Measurements from ENCODE around the gene RPS6KA2.
"Not testable (repeated sequence)": the region's sequence is repeated elsewhere in the genome, so short reads cannot be mapped to it uniquely, and the experiment has no call there.

RPS6KA2 gene

DNA sequence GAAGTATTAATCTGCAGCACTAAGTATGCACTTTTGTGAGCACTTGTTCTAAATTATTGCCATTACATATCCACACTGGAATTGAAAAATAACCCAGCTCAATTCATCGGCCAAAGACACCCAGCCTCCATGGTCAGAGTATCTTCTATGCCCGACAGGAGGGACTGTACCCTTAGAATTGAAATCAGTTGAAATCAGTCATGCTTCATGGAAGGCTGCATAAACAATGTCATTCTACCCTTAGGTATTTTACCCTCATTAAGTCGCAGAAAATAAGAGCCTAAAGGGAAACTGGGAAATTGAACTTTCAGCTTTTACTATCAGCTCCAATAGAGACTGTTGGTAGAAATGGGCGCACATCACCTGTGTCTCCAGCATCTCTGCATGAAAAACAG is 37.7 kb downstream of the RPS6KA2 start:
- no peak for DNase-seq

DNA sequence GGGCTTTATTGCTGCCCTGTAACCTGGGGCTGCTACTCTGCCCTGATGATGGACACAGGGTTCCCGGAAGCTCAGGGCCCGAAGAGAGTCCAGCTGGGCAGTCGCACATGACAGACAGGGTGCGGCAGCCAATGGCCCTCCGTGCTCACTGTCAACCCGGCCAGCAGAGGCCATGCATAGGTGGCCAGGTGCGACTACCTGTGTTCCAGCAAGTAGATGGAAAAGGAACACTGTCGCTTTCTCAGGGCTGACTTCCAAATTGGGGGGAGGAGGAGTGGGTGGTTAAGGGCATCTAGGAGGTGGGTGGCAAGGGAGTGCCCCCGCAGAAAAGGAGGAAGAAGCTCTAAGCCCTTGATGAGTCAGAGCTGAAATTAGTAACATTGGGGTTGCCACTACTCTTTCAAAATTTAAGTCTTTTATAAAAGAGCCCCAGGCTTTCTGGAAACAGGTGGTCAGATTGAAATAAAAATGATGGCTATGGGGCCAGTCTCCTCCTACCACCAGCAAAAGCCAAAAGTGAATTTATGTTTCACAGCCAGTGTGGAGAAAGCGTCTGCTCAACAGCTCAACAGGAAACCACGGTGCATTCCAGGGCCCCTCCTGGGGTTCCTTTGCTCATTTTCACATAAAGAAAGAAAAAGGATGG is 38.2 kb downstream of the RPS6KA2 start:
- peak; percentile 58 for DNase-seq

DNA sequence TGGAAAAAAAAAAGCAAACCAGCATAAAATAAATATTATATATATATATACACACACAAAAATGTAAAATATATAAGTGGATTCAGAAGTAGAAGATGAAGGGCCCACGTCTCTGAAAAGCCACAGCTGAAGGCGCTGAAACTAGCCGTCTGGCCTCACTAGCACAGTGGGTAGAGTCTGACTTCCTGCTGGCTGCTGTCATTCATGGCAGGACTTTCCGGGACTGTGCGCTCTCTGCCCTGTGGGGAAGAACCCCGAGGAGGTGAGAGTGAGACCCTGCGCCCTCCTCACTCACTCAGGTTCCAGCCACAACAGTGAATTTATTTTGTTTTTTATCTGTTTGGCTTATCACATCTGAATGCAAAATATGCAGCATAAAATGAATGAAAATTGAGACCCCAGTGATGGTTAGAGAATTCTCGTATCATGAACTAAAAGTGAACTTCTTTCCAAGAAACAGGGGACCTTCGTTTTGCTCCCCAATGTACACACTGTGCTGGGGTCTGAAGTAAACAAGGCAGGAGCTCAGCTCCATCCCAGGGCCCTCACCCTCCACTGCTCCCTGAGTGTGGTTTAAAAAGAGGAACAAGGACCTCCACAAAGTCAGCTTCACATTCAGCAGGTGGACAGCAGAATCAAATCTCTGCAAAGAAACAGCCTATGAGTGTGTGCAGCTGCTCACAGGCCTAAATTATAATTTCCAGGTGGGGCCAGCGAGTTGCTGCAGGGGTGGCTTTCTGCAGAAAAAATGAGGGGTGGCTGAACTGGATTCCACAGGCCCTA is 39.2 kb downstream of the RPS6KA2 start:
- DNase-seq, result no peak

- DNase-seq, result no peak
Observed at GRCh38 chr6:166586424-166587156, 40.5 kb downstream of the RPS6KA2 start, which contains the start of gene RAMACL. TSS of gene RAMACL (minus strand) at chr6:166586678. CDS start at chr6:166586477, 201 bp downstream.

DNA sequence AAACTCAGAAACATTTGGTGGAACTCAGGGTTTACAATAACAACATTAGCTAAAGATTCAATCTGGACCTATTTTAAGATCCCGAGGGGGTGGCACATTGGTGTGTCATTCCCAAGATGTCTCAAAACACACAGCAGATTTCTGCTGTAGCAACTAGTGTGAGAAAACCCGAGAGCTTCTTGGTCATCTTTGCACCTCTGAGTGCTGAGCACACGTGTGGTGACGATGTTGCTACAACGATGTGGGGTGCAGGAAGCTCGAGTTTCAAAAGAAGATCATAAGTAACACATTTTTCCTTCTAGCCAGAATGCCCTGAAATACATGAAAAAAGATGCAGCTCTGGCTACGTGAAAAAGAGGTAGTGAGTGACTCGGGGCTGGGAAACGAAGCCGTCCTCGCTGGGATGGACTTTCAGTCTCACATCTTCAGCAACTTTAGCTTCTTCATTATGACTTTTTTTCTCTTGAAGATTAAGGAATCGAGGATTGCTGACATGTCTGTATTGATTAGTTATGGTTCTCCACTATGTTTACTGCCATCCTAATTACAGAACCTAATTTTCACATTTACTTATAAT is 42.1 kb downstream of the RPS6KA2 start:
- no peak for DNase-seq

- DNase-seq, result no peak
Observed at GRCh38 chr6:166584155-166584554, 42.9 kb downstream of the RPS6KA2 start.

- no peak for DNase-seq
Observed at GRCh38 chr6:166583230-166583965, 43.7 kb downstream of the RPS6KA2 start.

- DNase-seq, result peak; percentile 51
Observed at GRCh38 chr6:166582258-166582657, 44.8 kb downstream of the RPS6KA2 start.

DNA sequence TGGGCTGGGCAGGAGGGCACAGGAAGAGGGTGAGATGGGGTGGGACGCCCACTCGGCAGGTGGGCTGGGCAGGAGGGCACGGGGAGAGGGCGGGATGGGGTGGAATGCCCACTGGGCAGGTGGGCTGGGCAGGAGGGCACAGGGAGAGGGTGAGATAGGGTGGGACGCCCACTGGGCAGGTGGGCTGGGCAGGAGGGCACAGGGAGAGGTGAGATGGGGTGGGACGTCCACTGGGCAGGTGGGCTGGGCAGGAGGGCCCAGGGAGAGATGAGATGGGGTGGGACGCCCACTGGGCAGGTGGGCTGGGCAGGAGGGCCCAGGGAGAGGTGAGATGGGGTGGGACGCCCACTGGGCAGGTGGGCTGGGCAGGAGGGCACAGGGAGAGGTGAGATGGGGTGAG is 45.2 kb downstream of the RPS6KA2 start:
- DNase-seq, result not testable (repeated sequence)

GRCh38 chr6:166581091-166581511 is 46.0 kb downstream of the RPS6KA2 start:
- DNase-seq, result no peak

- DNase-seq, result no peak
Observed at GRCh38 chr6:166580076-166581050, 46.7 kb downstream of the RPS6KA2 start.

GRCh38 chr6:166579237-166579850 is 47.7 kb downstream of the RPS6KA2 start:
- DNase-seq, result peak; percentile 67

GRCh38 chr6:166578536-166579236 is 48.4 kb downstream of the RPS6KA2 start:
- no peak for DNase-seq

DNA sequence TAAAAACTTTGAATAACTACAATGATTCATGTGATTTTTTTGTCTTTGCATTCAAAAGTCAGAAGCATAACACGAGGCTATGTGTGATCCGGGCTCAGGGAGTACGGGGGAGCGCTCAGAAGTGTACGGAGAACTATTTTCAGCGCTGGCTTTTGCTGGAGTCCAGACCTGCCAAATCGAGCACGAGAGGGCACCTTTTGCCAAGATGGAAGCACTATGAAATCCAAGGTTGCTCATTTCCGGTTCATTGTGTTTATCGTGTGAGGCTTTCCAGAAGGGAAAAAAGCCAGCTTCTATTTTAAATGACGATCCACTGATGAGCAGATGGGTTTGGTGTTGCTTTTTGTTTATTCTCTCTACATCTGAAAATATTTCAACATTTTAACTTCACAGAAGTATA is 51.8 kb downstream of the RPS6KA2 start:
- DNase-seq, result no peak

GRCh38 chr6:166573511-166574216 is 53.4 kb downstream of the RPS6KA2 start:
- no peak for DNase-seq

GRCh38 chr6:166572370-166573261 is 54.4 kb downstream of the RPS6KA2 start:
- DNase-seq, result no peak

DNA sequence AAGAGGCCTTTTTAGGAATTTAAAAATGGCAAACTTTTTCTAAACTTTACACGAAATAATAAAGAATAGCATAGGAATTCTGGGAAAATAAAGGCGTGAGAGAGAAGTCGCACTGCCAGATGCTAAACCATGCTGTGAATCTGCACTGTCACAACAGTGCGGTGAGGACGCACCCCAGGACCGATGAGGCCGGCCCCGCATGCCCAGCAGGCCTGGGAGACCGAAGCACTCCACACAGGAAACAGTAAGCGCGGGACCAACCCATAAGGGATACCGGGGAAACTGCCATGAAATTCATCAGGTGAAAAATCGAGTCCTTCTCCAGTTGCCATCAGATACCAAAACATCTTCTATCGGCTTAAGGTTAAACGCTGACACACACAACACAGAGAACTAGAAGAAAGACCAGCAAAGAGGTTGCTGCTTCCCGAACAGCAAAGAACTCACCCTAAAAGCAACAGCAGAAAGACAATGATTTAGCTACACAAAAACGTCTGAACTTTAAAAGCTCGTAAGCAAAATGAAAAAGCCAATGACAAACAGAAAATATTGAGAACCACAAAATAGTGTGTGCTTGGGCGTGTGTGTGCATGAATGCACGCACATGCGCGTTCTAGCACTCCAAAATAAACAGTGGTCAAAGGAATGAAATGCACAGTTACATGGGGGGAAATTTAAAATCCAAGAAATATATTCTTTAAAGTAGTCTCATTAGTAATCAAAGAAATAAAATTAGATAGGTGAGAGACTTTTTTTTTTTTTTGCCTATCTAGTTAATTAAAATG is 55.9 kb downstream of the RPS6KA2 start:
- no peak for DNase-seq

- no peak for DNase-seq
Observed at GRCh38 chr6:166569206-166569605, 57.8 kb downstream of the RPS6KA2 start.
